Fibroblast of skin of right quadriceps (primary cell): ENCODE measurements around the gene RIMS4.
A peak's percentile ranks its signal among the peaks of the same experiment; 100 is the strongest.

ENCODE experiments used
- DNase-seq: peaks from one replicate; pipeline ENCODE4 v3.0.0-alpha.2; 2013

The RIMS4 gene

DNA sequence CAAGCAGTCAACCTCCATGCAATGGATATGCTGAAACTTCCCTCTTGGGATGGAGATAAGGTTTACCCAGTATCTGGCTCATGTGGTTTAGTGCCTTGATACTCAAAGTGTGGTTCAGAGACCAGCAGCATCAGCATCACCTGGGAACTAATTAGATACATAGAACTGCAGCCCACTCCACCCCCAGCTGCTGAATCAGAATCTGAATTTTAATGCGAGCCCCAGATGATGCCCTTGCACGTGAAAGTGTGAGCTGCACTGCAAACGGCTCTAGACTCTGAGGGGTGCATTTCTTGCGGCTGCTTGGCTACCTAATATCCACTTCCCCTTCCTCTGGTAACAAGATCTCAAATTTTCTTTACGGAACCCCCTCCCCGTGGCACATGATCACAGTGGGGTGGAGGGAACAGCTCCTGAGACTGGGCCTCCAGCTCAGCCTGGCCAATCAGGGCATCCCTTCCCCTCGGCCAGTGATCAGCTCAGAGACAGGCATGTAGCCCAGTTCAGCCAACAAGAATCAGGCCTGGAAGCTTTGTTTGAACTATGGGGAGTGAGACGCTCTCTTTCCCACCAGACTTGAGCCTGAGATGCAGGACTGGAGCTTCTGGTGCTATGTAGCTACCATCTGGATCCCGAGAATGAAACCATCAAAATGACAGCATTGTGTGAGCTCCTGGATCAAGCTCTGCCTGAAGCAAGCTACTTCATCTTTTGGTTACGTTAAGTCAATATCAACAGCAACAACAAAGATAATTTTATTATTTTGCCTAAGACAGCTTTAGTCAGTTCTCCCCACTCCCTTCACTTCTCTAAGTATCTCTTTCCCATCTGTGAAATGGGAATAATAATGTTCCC, 51.9 kb downstream of the RIMS4 start:
- DNase-seq, result no peak

DNA sequence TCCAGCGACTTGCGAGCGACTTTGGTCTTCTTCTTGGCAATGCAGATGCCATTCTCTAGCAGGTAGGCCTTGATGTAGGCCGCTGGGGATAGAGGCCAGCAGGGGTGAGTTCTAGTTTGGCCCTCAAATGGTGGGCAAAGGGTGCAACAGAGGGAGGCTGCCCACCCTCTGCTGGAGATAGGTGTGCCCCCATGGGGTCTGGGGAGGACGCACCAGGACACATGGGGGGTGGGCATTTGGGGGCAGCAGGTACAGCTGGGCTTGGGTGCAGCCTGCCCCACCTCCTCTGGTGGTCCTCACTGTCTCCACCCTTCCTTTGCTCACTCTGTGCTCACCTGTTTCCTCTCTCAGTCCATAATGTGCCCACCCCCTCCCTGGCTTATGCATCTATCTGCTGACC, 53.4 kb downstream of the RIMS4 start:
- no peak for DNase-seq

DNA sequence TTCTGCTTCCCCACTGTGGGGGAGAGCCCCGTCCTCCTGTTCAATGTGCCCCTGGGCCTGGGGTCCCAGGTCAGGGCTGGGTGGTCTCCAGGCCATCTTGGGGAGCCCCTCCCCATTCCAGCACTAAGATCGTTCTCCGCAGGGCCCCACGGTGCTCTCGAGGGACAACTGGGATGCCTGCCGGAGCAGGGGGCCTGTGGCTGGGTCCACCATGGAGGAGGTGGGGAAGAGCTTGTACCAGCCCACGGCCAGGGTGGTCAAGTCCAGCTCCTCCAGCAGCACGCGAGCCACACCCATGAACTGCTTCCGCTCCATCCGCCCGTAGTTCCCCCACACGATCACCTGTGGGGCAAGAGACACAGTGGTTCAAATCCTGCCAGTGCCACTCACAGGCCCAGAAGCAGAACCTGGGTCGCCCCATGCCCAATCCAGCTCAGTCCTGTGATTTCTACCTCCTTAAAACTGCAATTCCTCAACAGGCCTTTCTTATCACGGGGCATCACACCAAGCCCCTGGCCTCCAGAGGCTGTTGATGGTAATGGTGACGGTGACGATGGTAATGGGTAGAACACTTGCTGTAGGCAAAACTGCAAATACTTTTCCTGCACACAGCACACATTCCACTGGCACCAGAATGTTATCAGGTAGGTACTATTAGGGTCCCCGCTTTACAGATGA, 54.2 kb downstream of the RIMS4 start:
- no peak for DNase-seq

DNA sequence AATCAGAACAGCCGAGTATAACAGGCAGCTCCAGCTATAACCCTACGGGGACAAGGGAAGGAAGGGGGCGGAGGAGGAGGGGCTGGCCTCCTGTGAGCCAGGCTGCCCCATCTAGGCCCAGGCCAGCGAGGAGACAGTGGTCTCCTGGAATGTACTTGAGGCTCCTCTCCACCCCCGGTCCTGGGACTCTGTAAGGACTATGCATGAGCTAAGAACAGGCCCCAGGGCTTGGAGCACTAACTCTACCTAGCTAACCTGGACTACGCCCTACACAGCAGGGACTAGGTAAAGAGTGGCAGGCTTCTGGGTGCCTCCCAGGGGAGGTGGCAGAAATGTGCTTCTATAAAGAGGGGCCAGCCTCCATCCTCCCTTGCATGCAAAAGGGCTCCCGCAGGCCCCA, 55.8 kb downstream of the RIMS4 start:
- no peak for DNase-seq

DNA sequence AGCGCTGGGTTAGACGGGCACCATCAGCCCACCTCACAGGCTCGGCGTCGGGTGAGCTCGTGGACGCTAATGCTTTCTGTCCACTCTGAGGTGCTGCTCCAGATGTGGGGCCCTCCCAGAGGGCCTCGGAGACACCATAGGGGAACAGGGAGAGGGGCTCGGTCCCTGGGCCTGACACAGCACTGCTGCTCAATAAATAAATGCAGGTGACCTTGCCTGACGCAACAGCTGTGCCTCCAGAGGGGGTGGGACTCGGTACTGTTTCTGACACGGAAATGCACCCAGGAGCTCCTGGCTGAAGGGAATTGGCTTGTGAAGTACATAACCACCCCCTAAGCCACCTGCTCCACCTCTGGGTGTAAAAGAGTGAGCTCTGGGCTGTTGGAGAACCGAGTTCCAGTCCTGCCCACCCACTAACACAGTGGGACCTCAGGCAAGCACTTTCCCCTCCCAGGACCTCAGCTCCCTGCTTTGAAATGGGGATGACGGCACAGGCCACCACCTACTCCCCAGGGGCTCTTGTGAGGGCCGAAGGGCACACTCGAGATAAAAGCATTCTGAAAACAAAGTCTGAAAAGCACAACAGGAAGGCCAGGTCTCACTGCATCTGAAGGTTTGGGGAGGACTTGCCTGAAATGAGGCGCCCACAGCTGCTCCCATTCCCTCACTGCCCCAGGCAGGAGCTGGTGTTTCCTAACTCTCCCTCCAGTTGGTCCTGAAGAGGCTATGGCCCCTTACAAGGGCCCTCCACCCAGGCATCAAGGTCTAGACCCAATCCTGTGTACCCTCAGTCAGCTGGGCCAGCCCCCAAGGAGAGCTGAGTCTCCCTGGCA, 58.0 kb downstream of the RIMS4 start:
- DNase-seq, result no peak

DNA sequence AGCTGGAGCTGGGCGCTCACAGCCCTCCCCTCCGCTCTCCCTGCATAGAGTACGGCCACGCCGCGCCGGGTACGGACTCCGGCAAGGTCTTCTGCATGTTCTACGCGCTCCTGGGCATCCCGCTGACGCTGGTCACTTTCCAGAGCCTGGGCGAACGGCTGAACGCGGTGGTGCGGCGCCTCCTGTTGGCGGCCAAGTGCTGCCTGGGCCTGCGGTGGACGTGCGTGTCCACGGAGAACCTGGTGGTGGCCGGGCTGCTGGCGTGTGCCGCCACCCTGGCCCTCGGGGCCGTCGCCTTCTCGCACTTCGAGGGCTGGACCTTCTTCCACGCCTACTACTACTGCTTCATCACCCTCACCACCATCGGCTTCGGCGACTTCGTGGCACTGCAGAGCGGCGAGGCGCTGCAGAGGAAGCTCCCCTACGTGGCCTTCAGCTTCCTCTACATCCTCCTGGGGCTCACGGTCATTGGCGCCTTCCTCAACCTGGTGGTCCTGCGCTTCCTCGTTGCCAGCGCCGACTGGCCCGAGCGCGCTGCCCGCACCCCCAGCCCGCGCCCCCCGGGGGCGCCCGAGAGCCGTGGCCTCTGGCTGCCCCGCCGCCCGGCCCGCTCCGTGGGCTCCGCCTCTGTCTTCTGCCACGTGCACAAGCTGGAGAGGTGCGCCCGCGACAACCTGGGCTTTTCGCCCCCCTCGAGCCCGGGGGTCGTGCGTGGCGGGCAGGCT, 60.1 kb downstream of the RIMS4 start:
- DNase-seq, result no peak

DNA sequence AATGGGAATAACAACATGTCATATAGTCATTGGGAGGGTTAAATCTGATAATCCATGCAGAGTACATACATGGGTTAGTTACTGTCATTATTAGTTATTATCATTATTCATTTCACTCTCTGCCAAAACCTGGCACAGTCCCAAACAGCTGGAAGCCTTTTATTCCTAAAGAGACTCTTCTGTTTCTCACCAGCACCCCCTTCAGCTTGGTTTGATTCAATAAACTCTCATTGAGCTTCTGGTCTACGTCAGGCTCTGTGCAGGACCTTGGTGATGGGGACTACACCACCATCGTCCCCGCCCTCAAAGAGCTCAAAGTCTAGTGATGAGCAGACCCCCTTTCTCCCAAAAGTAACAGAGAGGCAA, 62.4 kb downstream of the RIMS4 start:
- DNase-seq, result no peak

DNA sequence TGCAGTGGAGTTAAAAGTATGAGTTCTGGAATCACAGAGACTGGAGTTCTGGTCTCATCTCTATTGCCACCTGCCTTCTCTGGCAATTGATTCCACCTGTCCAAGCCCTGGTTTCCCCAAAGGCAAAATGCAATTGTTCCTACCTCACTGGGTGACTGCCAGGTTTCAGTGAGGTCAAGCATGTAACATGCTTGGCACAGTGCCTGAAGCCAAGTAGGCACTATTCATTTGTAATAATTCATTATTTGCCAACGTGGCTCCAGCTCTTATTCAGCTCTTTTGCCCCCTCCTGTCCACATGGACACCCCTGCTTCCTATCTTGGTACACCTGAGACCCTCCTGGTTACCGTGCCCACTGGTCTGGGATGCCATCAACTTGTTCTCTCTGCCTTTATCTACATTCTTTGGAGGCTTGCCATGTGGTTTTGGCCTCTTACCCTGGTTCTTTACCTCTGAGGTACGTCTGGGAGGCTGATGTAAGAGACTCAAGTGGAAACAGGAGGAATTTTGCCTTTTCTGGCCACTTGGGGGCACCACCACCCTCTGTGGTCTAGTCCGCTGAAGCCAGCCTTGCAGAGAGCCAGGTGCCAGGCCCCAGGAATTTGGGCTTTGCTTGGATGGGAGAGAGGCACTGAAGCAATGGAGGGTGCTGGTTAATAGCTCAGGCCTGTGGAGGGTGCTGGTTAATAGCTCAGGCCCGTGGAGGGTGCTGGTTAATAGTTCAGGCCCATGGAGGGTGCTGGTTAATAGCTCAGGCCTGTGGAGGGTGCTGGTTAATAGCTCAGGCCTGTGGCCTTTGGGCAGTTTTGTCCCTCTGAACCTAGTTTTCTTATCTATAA, 63.0 kb downstream of the RIMS4 start:
- DNase-seq, result peak; percentile 62

DNA sequence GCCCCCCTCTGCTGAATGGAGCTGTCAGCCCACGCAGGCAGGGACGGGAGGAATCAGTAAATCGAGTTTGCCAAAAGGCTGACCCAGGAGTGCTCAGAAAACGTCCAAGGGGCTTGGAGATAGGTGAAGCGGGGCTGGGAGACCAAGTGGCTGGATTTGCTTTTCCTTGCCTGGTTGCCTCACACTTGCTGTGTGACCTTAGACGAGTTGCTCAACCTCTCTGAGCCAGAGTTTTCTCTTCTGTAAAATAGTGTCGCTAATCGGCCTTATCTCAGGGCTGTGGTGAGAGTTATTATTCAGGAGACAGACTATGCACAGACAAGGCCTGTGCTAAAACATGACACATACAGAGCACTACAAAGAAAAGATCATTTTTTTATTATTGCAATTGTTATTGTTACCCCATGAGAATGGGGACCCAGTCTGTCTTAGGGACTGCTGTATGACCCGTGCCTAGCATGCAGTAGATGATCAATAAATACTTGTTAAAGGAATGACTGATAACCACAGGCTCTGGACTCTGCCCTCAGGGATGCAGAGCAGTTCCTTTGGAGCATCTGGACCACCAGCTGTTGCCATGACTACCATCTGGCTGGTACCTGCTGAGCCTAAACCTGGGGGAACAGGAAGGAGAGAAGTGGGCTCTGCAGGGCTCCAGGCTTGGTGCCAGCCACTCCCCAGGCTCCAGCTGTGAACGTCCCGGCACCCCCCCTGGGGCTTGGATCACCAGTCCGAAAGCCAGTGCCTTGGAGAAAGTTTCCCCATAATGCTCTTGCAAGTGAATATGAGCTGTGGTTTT, 63.8 kb downstream of the RIMS4 start:
- DNase-seq, result no peak

DNA sequence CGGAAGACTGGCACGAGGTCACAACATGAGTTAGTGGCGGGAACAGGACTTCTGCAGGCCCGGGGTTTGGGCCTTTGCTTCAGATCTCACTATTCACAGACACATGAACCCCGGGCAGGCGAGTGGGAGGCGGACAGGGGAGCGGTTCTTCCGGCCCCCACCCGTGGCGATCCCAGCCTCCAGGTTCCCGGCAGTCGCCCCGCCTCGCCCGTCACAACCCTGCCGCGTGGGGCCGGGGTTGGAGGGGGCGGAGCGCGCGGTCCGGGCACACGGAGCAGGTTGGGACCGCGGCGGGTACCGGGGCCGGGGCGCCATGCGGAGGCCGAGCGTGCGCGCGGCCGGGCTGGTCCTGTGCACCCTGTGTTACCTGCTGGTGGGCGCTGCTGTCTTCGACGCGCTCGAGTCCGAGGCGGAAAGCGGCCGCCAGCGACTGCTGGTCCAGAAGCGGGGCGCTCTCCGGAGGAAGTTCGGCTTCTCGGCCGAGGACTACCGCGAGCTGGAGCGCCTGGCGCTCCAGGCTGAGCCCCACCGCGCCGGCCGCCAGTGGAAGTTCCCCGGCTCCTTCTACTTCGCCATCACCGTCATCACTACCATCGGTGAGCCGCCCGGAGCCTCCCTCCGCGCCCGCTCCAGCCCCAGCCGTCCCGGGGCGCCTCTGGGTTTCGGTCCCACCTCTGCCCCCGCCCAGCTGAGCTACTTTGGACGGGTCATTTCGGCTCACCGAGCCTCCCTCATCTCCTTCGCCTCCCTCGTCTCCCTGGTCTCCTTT, 64.6 kb downstream of the RIMS4 start, which contains the start of gene KCNK15:
Gene KCNK15, plus strand, starts transcription at position 268 of the 769 bp plus-strand sequence. Its CDS starts 46 bp downstream, at position 314.
- no peak for DNase-seq

DNA sequence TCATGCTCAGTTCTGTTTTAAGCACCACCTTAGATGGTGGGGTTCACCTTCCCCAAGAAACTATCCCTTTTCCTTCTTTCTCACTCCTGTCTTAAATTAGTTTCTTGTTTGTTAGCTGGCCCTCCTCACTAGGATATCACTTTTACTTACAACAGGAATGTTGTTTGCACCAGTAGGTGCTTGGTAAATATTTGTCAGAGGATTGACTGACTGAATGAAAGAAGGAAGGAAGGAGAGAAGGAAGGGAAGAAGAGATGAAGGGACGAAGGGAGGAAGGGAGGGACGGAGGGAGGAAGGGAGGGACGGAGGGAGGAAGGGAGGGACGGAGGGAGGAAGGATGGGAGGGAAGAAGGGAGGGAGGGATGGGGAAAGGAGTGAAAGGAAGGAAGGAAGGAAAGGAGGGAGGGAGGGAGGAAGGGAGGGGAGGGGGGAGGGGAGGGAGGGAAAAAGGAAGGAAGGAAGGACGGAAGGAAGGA, 65.2 kb downstream of the RIMS4 start:
- no peak for DNase-seq

DNA sequence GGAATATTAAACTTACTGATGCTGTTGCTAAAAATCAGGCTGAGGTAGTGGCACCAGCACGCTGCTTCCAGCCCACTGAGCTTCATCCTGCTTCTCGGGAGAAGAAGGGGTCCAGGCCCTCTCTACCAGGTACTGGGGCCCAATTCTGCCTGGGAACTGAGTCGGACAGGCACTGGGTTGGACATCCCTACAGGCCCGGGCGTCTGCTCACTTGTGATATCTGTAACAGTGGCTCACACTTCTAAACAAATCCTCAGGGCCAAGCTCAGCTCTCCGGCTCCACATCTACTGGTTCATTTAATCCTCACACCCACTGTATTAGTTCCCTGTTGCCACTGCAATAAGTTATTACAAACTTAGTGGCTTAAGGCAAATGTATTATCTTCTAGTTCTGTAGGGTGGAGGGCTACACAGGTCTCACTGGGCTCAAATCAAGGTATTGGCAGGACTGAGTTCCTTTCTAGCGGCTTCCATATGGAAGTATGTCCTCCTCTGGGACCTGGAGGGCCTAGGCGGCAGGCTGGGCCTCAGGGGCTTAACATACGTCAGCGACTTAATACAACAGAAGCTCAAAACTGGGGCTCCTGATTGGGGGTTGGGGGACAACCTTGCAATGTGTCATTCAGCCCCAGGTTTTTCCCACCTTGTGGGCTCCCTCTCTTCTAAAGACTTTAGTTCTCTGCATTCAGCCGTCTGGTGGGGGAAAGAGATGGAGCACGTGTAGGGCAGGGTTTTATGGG, 66.3 kb downstream of the RIMS4 start:
- no peak for DNase-seq

DNA sequence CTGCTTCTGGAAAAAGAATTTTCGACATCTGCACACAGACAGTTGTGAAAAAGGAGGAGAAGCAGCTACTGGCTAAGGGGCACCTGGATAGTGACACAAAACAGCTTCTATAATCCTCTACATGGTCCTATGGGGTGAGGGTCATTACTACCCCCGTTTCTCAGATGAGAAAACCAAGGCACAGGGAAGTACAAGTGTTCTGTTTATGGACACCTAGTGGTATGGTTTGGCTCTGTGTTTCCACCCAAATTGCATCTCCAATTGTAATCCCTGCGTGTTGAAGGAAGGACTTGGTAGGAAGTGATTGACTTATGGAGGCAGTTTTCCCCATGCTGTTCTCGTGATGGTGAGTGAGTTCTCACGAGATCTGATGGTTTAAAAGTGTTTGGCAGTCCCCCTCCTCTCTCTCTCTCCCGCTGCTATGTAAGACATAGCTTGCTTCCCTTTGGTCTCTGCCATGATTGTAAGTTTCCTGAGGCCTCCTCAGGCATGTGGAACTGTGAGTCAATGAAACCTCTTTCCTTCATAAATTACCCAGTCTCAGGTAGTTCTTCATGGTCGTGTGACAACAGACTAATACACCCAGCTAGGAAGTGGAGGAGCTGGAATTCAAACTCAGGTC, 67.2 kb downstream of the RIMS4 start:
- no peak for DNase-seq

DNA sequence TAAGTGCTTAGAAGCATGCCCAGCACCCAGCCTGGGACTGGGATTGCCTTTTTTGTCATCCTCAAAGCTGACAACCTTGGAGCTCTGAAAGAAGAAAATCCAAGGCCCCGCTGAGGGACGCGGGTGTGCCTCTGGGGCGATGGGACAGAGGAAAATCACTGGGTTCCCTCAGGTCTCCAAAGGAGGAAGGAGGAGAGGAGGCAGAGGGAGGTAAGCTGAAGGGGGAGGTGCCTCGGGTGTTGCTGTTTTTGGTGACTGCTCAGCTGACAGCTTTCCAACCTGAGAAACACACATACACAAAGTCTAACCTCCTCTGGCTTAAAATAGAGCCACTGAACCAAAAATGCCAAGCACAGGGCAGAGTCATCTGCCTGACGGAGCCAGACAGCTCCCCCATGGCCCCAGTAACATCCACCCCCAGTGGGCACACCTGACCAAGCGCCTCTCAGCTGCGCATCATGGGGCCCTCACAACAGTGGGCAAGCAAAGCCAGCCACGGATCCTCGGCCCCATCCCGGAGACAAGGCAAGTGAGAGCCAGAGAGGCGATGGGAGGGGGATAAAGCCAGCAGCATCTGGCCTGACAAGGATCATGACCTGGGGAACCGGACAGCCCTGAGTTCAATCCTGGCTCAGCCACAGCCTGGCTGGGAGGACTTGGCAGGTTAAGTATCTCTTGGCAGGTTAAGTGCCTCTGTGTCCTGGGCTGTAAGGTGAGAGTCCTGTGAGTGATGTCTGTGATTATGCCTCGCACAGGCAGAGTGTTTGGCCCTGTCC, 67.9 kb downstream of the RIMS4 start:
- no peak for DNase-seq

DNA sequence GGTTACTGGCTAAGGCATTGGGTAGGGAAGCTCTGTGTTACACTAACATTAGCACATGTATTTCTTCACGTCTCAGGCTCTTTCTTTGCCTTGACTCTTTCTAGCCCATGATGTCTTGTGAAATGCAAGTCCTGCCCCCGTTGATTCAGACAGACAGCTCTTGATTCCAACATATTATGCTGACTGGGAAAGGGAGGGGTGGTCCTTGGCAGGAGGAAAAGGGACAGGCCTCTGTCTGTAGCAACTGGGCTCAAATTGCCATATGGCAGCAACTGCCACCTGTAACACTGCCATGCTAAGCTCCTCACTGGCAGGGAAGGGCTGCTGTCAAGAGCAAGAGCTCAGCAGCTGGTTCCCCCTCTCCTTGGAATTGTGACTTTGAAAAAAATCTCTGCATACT, 70.4 kb downstream of the RIMS4 start:
- DNase-seq, result no peak

DNA sequence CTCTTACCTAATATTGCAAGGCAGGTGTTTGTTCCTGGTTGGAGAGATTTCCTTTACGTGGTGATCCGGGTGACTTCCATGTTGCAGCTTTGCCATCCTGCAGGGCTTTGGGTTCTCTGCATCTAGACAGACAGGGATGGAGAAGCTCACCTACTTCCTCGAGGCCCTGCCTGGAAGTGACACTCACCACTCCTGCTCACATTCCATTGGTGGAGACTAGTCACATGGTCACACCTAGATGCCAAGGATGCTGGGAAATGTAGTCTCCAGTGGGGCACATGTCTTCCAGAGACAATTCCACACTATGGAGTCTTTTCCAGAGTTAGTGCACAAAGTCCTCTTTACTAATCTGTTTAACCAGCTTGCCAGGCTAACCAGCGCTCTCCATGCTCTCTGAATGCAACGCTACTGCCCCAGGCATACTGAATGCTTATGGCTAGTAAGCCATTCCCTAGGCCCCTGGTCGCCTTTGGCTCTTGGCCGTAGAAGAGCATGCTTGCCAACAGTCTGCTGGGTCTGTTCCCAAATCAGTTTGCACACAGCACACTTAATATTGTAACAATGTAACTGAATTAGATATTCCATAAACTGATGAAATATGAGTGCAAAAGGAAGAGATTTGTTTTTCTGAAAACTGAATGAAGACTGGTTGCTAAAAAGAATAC, 71.4 kb downstream of the RIMS4 start:
- DNase-seq, result peak; percentile 71

DNA sequence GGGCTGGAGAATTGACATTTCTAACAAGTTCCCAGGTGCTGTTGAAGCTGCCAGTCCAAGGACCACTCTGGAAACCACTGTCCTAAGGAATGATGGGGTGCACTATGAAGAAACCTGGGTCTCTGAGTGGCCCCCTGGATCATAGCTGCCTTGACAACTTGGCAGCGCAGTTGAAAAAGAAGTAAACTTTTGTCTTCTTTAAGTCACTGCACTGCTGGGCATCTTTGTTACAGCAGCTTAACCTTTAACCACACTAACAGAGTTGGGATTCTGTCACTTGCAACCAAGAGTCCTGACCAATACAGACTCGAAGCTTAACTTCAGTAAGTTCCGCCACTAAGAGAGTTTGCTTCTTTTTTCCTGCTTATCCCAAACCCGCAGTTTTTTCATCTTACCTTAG, 73.2 kb downstream of the RIMS4 start:
- no peak for DNase-seq
